ENCODE results near the gene PCDH12.

DNA sequence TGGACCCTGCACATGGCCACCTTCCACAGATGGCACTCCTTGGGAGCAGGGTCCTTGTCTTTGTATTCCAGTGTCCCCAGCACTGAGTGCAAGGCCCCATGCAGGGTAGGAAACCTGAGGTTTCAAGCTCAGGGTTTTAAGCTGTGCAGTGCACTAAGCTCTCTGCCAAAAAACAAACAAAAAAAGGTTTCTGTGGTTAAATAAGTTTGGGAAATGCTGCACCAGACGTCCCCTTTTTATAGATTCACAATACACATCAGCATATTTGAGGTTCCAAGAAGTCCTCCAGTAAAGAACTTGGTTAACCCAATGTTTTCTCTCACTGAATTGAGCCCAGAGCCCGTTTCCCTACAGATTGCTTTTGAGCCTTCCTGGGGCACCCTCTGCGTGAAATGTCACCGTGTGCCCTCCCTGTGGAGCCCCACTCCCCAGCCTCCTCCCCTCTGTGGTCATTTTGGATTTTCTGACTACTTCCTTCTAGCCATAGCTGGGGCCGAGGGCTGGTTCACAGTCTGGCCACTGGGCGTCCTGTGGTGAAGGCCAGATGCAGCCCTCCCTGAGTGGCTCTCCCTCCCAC lies 17.2 kb downstream of the PCDH12 start:
- peak; percentile 66 for TF ChIP-seq CTCF (IDR thresholded peaks at IDR 0.05; ENCODE audit: low read length)
- no peak for TF ChIP-seq EZH2 (optimal IDR thresholded peaks at IDR 0.05; ENCODE audit: low read depth, low read length)
- TF ChIP-seq EZH2phosphoT487 (IDR thresholded peaks at IDR 0.05; ENCODE audit: low read length), result no peak

Data from MM.1S (cell line).